Mesothelial cell of epicardium (in vitro differentiated cells): Measurements from ENCODE around the gene MOB1B. TPM values are rescaled to one million over a fixed set of nuclear protein-coding genes. Genes with fewer than 3 reads are reported as not detected.

Experiments
- DNase-seq, 2 experiments: peaks; one replicate each; pipeline ENCODE4 v3.0.0; 2021; ENCODE audit warnings: low spot score in 2 of 2; ENCODE audit not compliant: unreplicated experiment in 2 of 2
- H3K27ac Mint-ChIP-seq: 2 replicates; pipeline ENCODE4 v1.8.0; 2021; ENCODE audit warnings: mixed read lengths
- H3K27me3 Mint-ChIP-seq: 2 replicates; pipeline ENCODE4 v1.8.0; 2021; ENCODE audit warnings: low read depth, mixed read lengths
- H3K36me3 Mint-ChIP-seq: 2 replicates; pipeline ENCODE4 v1.8.0; 2021; ENCODE audit warnings: mixed read lengths
- H3K4me1 Mint-ChIP-seq: 2 replicates; pipeline ENCODE4 v1.8.0; 2021; ENCODE audit warnings: mixed read lengths
- H3K4me3 Mint-ChIP-seq: 2 replicates; pipeline ENCODE4 v1.8.0; 2021; ENCODE audit warnings: mild to moderate bottlenecking, moderate library complexity, mixed read lengths
- H3K9me3 Mint-ChIP-seq: 2 replicates; pipeline ENCODE4 v1.8.0; 2021; ENCODE audit warnings: mixed read lengths
- total RNA-seq: library from RNA; stranded (reverse); gene quantifications from 3 replicates; pipeline ENCODE4 v1.2.1, GENCODE V29; 2021
- TF ChIP-seq, protein P1 (sequence below): fragments of 200-600 bp; sonication (generic); IDR thresholded peaks from one replicate; pipeline ENCODE4 v1.5.0; 2021; ENCODE audit warnings: antibody characterized with exemption; ENCODE audit not compliant: unreplicated experiment

The MOB1B gene
- total RNA-seq, 1 donor from 2014 or later = 36.2 TPM

DNA sequence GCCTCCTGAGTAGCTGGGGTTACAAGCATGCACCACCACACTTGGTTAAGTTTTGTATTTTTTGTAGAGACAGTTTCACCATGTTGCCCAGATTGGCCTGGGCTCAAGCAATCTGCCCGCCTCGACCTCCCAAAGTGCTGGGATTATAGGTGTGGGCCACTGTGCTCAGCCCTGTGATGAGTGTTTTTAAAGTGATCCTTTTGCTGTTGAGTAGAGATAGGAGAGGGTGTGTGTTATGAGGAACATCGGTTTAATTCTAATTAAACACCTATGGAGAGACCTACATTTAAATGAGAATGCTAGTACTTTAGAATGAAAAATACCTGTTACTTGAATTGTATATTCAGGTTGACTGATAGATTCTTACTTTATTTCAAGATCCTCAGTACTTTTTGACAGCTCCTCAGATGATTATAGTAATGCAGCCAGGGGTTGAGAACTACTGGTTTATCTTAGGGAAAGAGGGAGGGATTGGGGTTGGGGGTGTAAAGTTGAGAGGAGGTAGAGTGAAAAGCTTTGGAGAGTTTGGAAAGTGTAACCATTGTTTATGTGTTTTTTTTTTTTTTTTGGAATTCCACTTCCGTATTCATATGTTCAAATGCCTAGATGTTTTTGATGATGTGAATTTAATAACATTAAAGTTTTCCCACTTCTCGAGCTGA is 54.5 kb downstream of the MOB1B start:
- no peaks in the 10 kb centered on the region for H3K27me3 Mint-ChIP-seq
- no peaks in the 10 kb centered on the region for H3K9me3 Mint-ChIP-seq
- no peaks in the 10 kb centered on the region for H3K4me1 Mint-ChIP-seq
- peaks cover 6% of the 10 kb centered on the region for H3K36me3 Mint-ChIP-seq
- TF ChIP-seq, protein P1, sequence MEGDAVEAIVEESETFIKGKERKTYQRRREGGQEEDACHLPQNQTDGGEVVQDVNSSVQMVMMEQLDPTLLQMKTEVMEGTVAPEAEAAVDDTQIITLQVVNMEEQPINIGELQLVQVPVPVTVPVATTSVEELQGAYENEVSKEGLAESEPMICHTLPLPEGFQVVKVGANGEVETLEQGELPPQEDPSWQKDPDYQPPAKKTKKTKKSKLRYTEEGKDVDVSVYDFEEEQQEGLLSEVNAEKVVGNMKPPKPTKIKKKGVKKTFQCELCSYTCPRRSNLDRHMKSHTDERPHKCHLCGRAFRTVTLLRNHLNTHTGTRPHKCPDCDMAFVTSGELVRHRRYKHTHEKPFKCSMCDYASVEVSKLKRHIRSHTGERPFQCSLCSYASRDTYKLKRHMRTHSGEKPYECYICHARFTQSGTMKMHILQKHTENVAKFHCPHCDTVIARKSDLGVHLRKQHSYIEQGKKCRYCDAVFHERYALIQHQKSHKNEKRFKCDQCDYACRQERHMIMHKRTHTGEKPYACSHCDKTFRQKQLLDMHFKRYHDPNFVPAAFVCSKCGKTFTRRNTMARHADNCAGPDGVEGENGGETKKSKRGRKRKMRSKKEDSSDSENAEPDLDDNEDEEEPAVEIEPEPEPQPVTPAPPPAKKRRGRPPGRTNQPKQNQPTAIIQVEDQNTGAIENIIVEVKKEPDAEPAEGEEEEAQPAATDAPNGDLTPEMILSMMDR = no peak
- no peak overlapping the region for H3K4me3 Mint-ChIP-seq
- DNase-seq = no peak
- no peak overlapping the region for H3K27ac Mint-ChIP-seq

DNA sequence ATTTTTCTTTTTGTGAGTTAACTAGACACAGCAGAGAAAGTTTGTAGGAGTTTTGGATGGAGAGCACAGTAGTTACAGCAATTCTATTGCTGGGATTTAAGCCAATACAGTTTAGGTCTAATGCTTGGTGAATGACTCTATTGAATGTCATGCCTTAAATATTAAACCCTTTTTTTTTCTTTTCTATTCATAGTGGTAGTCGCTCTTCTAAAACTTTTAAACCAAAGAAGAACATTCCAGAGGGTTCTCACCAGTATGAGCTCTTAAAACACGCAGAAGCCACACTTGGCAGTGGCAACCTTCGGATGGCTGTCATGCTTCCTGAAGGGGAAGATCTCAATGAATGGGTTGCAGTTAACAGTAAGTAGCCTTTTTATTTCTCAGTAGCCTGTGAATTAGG is 56.5 kb downstream of the MOB1B start:
- no peak overlapping the region for H3K4me3 Mint-ChIP-seq
- TF ChIP-seq, protein P1 = no peak
- no peak for DNase-seq
- no peaks in the 10 kb centered on the region for H3K4me1 Mint-ChIP-seq
- no peaks in the 10 kb centered on the region for H3K9me3 Mint-ChIP-seq
- peaks cover 17% of the 10 kb centered on the region for H3K36me3 Mint-ChIP-seq
- H3K27me3 Mint-ChIP-seq = no peaks in the 10 kb centered on the region
- no peak overlapping the region for H3K27ac Mint-ChIP-seq

GRCh38 chr4:70969076-70969475 is 66.9 kb downstream of the MOB1B start:
- Mint-ChIP-seq H3K27me3 (no peaks in the 10 kb centered on the region), H3K9me3 (no peaks in the 10 kb centered on the region), H3K27ac (peak overlapping the region; percentile 54), H3K4me1 (no peaks in the 10 kb centered on the region), H3K36me3 (peaks cover 21% of the 10 kb centered on the region), H3K4me3 (no peak overlapping the region)
- no peak for DNase-seq
- TF ChIP-seq, protein P1 = no peak

DNA sequence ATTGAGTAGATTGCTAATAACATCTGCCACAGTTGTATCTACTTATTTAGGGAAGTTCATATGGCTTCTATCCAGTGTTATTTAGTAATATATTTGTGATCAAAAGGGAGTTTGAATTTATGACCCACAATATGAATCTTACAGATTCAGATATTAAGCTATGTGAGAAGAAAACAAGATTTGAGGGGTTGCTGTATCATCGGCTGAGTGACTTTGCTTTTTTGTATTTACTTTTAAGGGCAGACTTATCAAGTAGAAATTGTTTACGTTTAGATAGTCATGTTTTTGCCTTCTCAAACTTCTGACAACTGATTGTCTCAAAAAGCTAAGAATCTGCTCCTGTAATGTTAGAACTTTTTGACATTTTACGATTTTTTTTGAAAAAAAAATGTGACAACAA is 74.1 kb downstream of the MOB1B start:
- H3K9me3 Mint-ChIP-seq = no peaks in the 10 kb centered on the region

GRCh38 chr4:70979445-70980008 is 77.4 kb downstream of the MOB1B start:
- Mint-ChIP-seq H3K9me3 (no peaks in the 10 kb centered on the region), H3K4me1 (peaks cover 15% of the 10 kb centered on the region)
- no peak for DNase-seq

More for the DNA sequence above, 74.1 kb downstream of the MOB1B start:
- Mint-ChIP-seq H3K27me3 (no peaks in the 10 kb centered on the region), H3K4me3 (no peak overlapping the region), H3K27ac (no peak overlapping the region), H3K36me3 (peaks cover 19% of the 10 kb centered on the region), H3K4me1 (peaks cover 15% of the 10 kb centered on the region)
- TF ChIP-seq, protein P1 = no peak
- DNase-seq = no peak

More at GRCh38 chr4:70979445-70980008, 77.4 kb downstream of the MOB1B start:
- peak overlapping the region; percentile 52 for H3K27ac Mint-ChIP-seq
- H3K27me3 Mint-ChIP-seq = no peaks in the 10 kb centered on the region
- no peak overlapping the region for H3K4me3 Mint-ChIP-seq
- H3K36me3 Mint-ChIP-seq = peaks cover 12% of the 10 kb centered on the region
- TF ChIP-seq, protein P1 = no peak
